ENCODE data around the gene KRTAP3-2.

KRTAP3-2 gene

GRCh38 chr17:40962059-40962561 lies 37.6 kb downstream of the KRTAP3-2 start:
- no peak for FAIRE-seq

GRCh38 chr17:40961591-40961990 lies 38.1 kb downstream of the KRTAP3-2 start:
- no peak for FAIRE-seq

- FAIRE-seq: no peak
Measured at GRCh38 chr17:40960144-40960543, 39.6 kb downstream of the KRTAP3-2 start.

- FAIRE-seq: no peak
Measured at GRCh38 chr17:40958086-40958953, 41.4 kb downstream of the KRTAP3-2 start.

- no peak for FAIRE-seq
Measured at GRCh38 chr17:40956401-40957254, 43.1 kb downstream of the KRTAP3-2 start.

- FAIRE-seq: no peak
Measured at GRCh38 chr17:40953881-40954280, 45.8 kb downstream of the KRTAP3-2 start.

GRCh38 chr17:40952661-40953060 lies 47.0 kb downstream of the KRTAP3-2 start:
- no peak for FAIRE-seq

- FAIRE-seq: no peak
Measured at GRCh38 chr17:40952154-40952553, 47.6 kb downstream of the KRTAP3-2 start.

GRCh38 chr17:40951011-40951622 lies 48.6 kb downstream of the KRTAP3-2 start:
- FAIRE-seq: no peak

GRCh38 chr17:40950176-40950575 lies 49.5 kb downstream of the KRTAP3-2 start:
- no peak for FAIRE-seq

GRCh38 chr17:40949418-40949817 lies 50.3 kb downstream of the KRTAP3-2 start:
- no peak for FAIRE-seq
